Naive thymus-derived CD4-positive, alpha-beta T cell (primary cell): Measurements from ENCODE around the gene MROH8. TPM values are rescaled to one million over a fixed set of nuclear protein-coding genes. Genes with fewer than 3 reads are reported as not detected.
"Not testable (repeated sequence)": the region's sequence is repeated elsewhere in the genome, so short reads cannot be mapped to it uniquely, and the experiment has no call there.

Experiments
- ATAC-seq: fragments of 150-1000 bp; cut with Tn5 transposase; 2 replicates; pipeline ENCODE4 v1.10.0; 2021; ENCODE audit warnings: mild to moderate bottlenecking, moderate library complexity
- CTCF ChIA-PET: fragments of 350-600 bp; sonication (Branson Sonifier 250); formaldehyde crosslinking; loops from one replicate; lab custom pipeline; 2021; ENCODE audit warnings: antibody characterized with exemption; lab: Charles Lee
- POLR2A ChIA-PET: fragments of 350-600 bp; sonication (Branson Sonifier 250); formaldehyde crosslinking; loops from one replicate; lab custom pipeline; 2021; ENCODE audit warnings: antibody characterized with exemption, inconsistent platforms; lab: Charles Lee
- DNase-seq, 9 donors: peaks; one replicate each; pipeline versions ENCODE4 v3.0.0 to v3.0.0-alpha.2; 2020 to 2022; ENCODE audit warnings: mixed read lengths in 1 of 9
- H3K27ac ChIP-seq: one replicate; pipeline ENCODE4 v1.7.0; 2013; ENCODE audit warnings: mild to moderate bottlenecking, low read depth, low read length, moderate library complexity
- H3K27me3 ChIP-seq, 2 donors: one replicate each; pipeline ENCODE4 v1.7.0; 2013; ENCODE audit warnings: low read length in 2 of 2, mild to moderate bottlenecking in 2 of 2, moderate library complexity in 2 of 2; ENCODE audit not compliant: control insufficient read depth in 2 of 2, insufficient read depth in 2 of 2
- H3K36me3 ChIP-seq, 3 experiments: 1 replicate in 2 of 3; 2 replicates in 1 of 3; pipeline ENCODE4 v1.7.0; 2013; ENCODE audit warnings: low read length in 3 of 3, mild to moderate bottlenecking in 3 of 3, moderate library complexity in 1 of 3; ENCODE audit not compliant: insufficient read depth in 3 of 3, control insufficient read depth in 2 of 3
- H3K4me1 ChIP-seq, 2 donors: one replicate each; pipeline ENCODE4 v1.7.0; 2013; ENCODE audit warnings: low read length in 2 of 2, mild to moderate bottlenecking in 2 of 2, moderate library complexity in 1 of 2; ENCODE audit not compliant: control insufficient read depth in 2 of 2, insufficient read depth in 2 of 2
- H3K4me3 ChIP-seq: 2 replicates; pipeline ENCODE4 v1.7.0; 2013; ENCODE audit warnings: mild to moderate bottlenecking, low read length
- H3K9me3 ChIP-seq, 3 experiments: 1 replicate in 2 of 3; 2 replicates in 1 of 3; pipeline ENCODE4 v1.7.0; 2013; ENCODE audit warnings: low read length in 3 of 3; ENCODE audit not compliant: control insufficient read depth in 2 of 3
- H3K27ac Mint-ChIP-seq, 9 donors: one replicate each; pipeline ENCODE4 v1.8.0; 2020 to 2022; ENCODE audit warnings: mixed read lengths in 9 of 9, mild to moderate bottlenecking in 8 of 9, moderate library complexity in 5 of 9, inconsistent platforms in 2 of 9
- H3K27me3 Mint-ChIP-seq, 5 donors: one replicate each; pipeline ENCODE4 v1.8.0; 2021 to 2022; ENCODE audit warnings: mixed read lengths in 5 of 5, mild to moderate bottlenecking in 1 of 5
- H3K36me3 Mint-ChIP-seq, 5 donors: one replicate each; pipeline ENCODE4 v1.8.0; 2020 to 2022; ENCODE audit warnings: mixed read lengths in 5 of 5, mild to moderate bottlenecking in 3 of 5, inconsistent platforms in 1 of 5
- H3K4me1 Mint-ChIP-seq, 7 donors: one replicate each; pipeline ENCODE4 v1.8.0; 2020 to 2022; ENCODE audit warnings: mixed read lengths in 7 of 7, mild to moderate bottlenecking in 3 of 7, inconsistent platforms in 1 of 7
- H3K4me3 Mint-ChIP-seq, 10 donors: one replicate each; pipeline ENCODE4 v1.8.0; 2020 to 2022; ENCODE audit warnings: mild to moderate bottlenecking in 10 of 10, mixed read lengths in 10 of 10, moderate library complexity in 6 of 10, inconsistent platforms in 2 of 10
- H3K9me3 Mint-ChIP-seq, 11 donors: one replicate each; pipeline ENCODE4 v1.8.0; 2020 to 2022; ENCODE audit warnings: mixed read lengths in 11 of 11, mild to moderate bottlenecking in 4 of 11, inconsistent platforms in 1 of 11, moderate library complexity in 1 of 11
- intact Hi-C, 2 donors: fragments of 100-400 bp; cut with micrococcal nuclease; formaldehyde crosslinking; loops; one replicate each; pipeline ENCODE4 v1.15.1; 2023
- polyA plus RNA-seq, 2 donors: library from polyadenylated mRNA; unstranded; fragments of 300-500 nt; fragmentation: Illumina TruSeq; gene quantifications; one replicate each; pipeline ENCODE4 v1.2.3, GENCODE V29; 2021
- total RNA-seq, 6 experiments: library from RNA in 5 of 6; stranded (reverse) in 5 of 6; gene quantifications; 1 replicate in 5 of 6; 2 replicates in 1 of 6; pipeline ENCODE4 v1.2.3 and lab custom pipeline; 2021 to 2026

The MROH8 gene
- total and polyA plus RNA-seq, 7 experiments from 2014 or later: 0.59 to 1.9 (median 1.6) TPM

- Mint-ChIP-seq H3K9me3 (no peaks in the 10 kb centered on the region), H3K36me3 (peaks cover 0 to 11% (median 3%) of the 10 kb centered on the region in 5 donors), H3K4me3 (no peak overlapping the region), H3K4me1 (no peaks in the 10 kb centered on the region), H3K27ac (no peak overlapping the region), H3K27me3 (no peaks in the 10 kb centered on the region)
- H3K27me3 ChIP-seq: no peaks in the 10 kb centered on the region
- no peak overlapping the region for H3K27ac ChIP-seq
- POLR2A ChIA-PET: no interaction called here
- DNase-seq: no peak
- CTCF ChIA-PET: no interaction called here
- intact Hi-C loops: no loop called here
- no peak overlapping the region for H3K4me3 ChIP-seq
- no peaks in the 10 kb centered on the region for H3K36me3 ChIP-seq
- H3K9me3 ChIP-seq: no peaks in the 10 kb centered on the region
- no peaks in the 10 kb centered on the region for H3K4me1 ChIP-seq
- no peak for ATAC-seq
Observed at GRCh38 chr20:37154684-37155298, 24.6 kb downstream of the MROH8 start.

- no peaks in the 10 kb centered on the region for H3K4me1 ChIP-seq
- no peak overlapping the region for H3K27ac ChIP-seq
- H3K4me3 ChIP-seq: no peak overlapping the region
- no peak overlapping the region for H3K27ac Mint-ChIP-seq
- H3K36me3 Mint-ChIP-seq: peaks cover 0 to 11% (median 3%) of the 10 kb centered on the region in 5 donors
- POLR2A ChIA-PET: no interaction called here
- no peaks in the 10 kb centered on the region for H3K9me3 Mint-ChIP-seq
- no peaks in the 10 kb centered on the region for H3K27me3 ChIP-seq
- DNase-seq (no peak), ATAC-seq (no peak)
- no peaks in the 10 kb centered on the region for H3K4me1 Mint-ChIP-seq
- no peaks in the 10 kb centered on the region for H3K9me3 ChIP-seq
- H3K4me3 Mint-ChIP-seq: no peak overlapping the region
- intact Hi-C loops: no loop called here
- CTCF ChIA-PET: no interaction called here
- no peaks in the 10 kb centered on the region for H3K36me3 ChIP-seq
- no peaks in the 10 kb centered on the region for H3K27me3 Mint-ChIP-seq
Observed at GRCh38 chr20:37152284-37152683, 27.1 kb downstream of the MROH8 start.

GRCh38 chr20:37151529-37151928, 27.8 kb downstream of the MROH8 start:
- Histone ChIP-seq H3K27ac (no peak overlapping the region), H3K4me1 (no peaks in the 10 kb centered on the region), H3K4me3 (no peak overlapping the region), H3K27me3 (no peaks in the 10 kb centered on the region), H3K9me3 (no peaks in the 10 kb centered on the region), H3K36me3 (no peaks in the 10 kb centered on the region)
- POLR2A ChIA-PET: no interaction called here
- CTCF ChIA-PET: no interaction called here
- Mint-ChIP-seq H3K4me3 (no peak overlapping the region), H3K27ac (no peak overlapping the region), H3K36me3 (peaks cover 0 to 11% (median 3%) of the 10 kb centered on the region in 5 donors), H3K9me3 (no peaks in the 10 kb centered on the region), H3K4me1 (no peaks in the 10 kb centered on the region), H3K27me3 (no peaks in the 10 kb centered on the region)
- DNase-seq: no peak
- ATAC-seq: no peak
- intact Hi-C loops: no loop called here

GRCh38 chr20:37150864-37151263, 28.5 kb downstream of the MROH8 start:
- POLR2A ChIA-PET: not testable (repeated sequence)

GRCh38 chr20:37147250-37147649, 32.1 kb downstream of the MROH8 start:
- POLR2A ChIA-PET: no interaction called here
- H3K27me3 Mint-ChIP-seq: peaks cover 0 to 2% (median 0%) of the 10 kb centered on the region in 5 donors
- Histone ChIP-seq H3K27me3 (no peaks in the 10 kb centered on the region), H3K27ac (no peak overlapping the region), H3K4me3 (no peak overlapping the region), H3K36me3 (no peaks in the 10 kb centered on the region), H3K4me1 (no peaks in the 10 kb centered on the region), H3K9me3 (no peaks in the 10 kb centered on the region)
- CTCF ChIA-PET: no interaction called here
- no peaks in the 10 kb centered on the region for H3K4me1 Mint-ChIP-seq
- H3K27ac Mint-ChIP-seq: no peak overlapping the region
- H3K36me3 Mint-ChIP-seq: peaks cover 0 to 8% (median 3%) of the 10 kb centered on the region in 5 donors
- ATAC-seq (no peak), DNase-seq (no peak)
- H3K9me3 Mint-ChIP-seq: no peaks in the 10 kb centered on the region
- intact Hi-C loops: no loop called here
- no peak overlapping the region for H3K4me3 Mint-ChIP-seq

More at GRCh38 chr20:37150864-37151263, 28.5 kb downstream of the MROH8 start:
- H3K27ac ChIP-seq, H3K4me3 Mint-ChIP-seq, H3K4me3 ChIP-seq, H3K27ac Mint-ChIP-seq, H3K27me3 ChIP-seq, DNase-seq, H3K4me1 Mint-ChIP-seq, intact Hi-C loops, H3K36me3 ChIP-seq, H3K4me1 ChIP-seq, ATAC-seq, H3K9me3 ChIP-seq, H3K9me3 Mint-ChIP-seq, H3K27me3 Mint-ChIP-seq, CTCF ChIA-PET: not testable (repeated sequence)
- peaks cover 0 to 11% (median 3%) of the 10 kb centered on the region in 5 donors for H3K36me3 Mint-ChIP-seq

- Mint-ChIP-seq H3K4me3 (no peak overlapping the region), H3K4me1 (no peaks in the 10 kb centered on the region), H3K36me3 (peaks cover 0 to 8% (median 4%) of the 10 kb centered on the region in 5 donors), H3K27ac (no peak overlapping the region), H3K27me3 (peaks cover 0 to 2% (median 0%) of the 10 kb centered on the region in 5 donors), H3K9me3 (no peaks in the 10 kb centered on the region)
- ChIA-PET CTCF (no interaction called here), POLR2A (no interaction called here)
- DNase-seq (no peak), ATAC-seq (no peak)
- Histone ChIP-seq H3K27ac (no peak overlapping the region), H3K36me3 (no peaks in the 10 kb centered on the region), H3K9me3 (no peaks in the 10 kb centered on the region), H3K4me1 (no peaks in the 10 kb centered on the region), H3K4me3 (no peak overlapping the region), H3K27me3 (no peaks in the 10 kb centered on the region)
- intact Hi-C loops: no loop called here
Observed at GRCh38 chr20:37144856-37145404, 34.4 kb downstream of the MROH8 start.

GRCh38 chr20:37142708-37143107, 36.6 kb downstream of the MROH8 start:
- Histone ChIP-seq H3K4me1 (no peaks in the 10 kb centered on the region), H3K27me3 (no peaks in the 10 kb centered on the region), H3K27ac (no peak overlapping the region), H3K9me3 (no peaks in the 10 kb centered on the region), H3K36me3 (no peaks in the 10 kb centered on the region), H3K4me3 (no peak overlapping the region)
- H3K9me3 Mint-ChIP-seq: no peaks in the 10 kb centered on the region
- H3K4me1 Mint-ChIP-seq: no peaks in the 10 kb centered on the region
- H3K27me3 Mint-ChIP-seq: peaks cover 0 to 5% (median 0%) of the 10 kb centered on the region in 5 donors
- ChIA-PET CTCF (no interaction called here), POLR2A (no interaction called here)
- ATAC-seq (no peak), DNase-seq (no peak)
- H3K27ac Mint-ChIP-seq: no peak overlapping the region
- peaks cover 0 to 8% (median 4%) of the 10 kb centered on the region in 5 donors for H3K36me3 Mint-ChIP-seq
- intact Hi-C loops: no loop called here
- H3K4me3 Mint-ChIP-seq: no peak overlapping the region
